ENCODE results near the gene C1S.

C1S gene

GRCh38 chr12:7107636-7108002 lies 47.1 kb downstream of the C1S start:
- H3K27ac Mint-ChIP-seq, result peak overlapping the region; percentile 95
- H3K27me3 Mint-ChIP-seq, result no peaks in the 10 kb centered on the region
- peaks cover 12% of the 10 kb centered on the region for H3K9me3 Mint-ChIP-seq
- peaks cover 50% of the 10 kb centered on the region for H3K36me3 Mint-ChIP-seq
- peaks cover 73% of the 10 kb centered on the region for H3K4me1 Mint-ChIP-seq
- CTCF ChIA-PET, result interaction anchor here (0.7 to 3.0 kb wide), 15 partner anchors 14 to 235 kb away, joined by 3 to 22 read pairs (median 6); partner anchors contain the start of genes C12orf57, C1R, CLSTN3 and LPCAT3
- peak overlapping the region; percentile 97 for H3K4me3 Mint-ChIP-seq
- no peak for DNase-seq

GRCh38 chr12:7108003-7108795 lies 47.7 kb downstream of the C1S start:
- Mint-ChIP-seq H3K9me3 (peaks cover 12% of the 10 kb centered on the region), H3K27me3 (no peaks in the 10 kb centered on the region), H3K27ac (peak overlapping the region; percentile 95), H3K4me3 (peak overlapping the region; percentile 97), H3K4me1 (peaks cover 72% of the 10 kb centered on the region), H3K36me3 (peaks cover 47% of the 10 kb centered on the region)
- CTCF ChIA-PET, result interaction anchor here (0.7 to 3.0 kb wide), 19 partner anchors 14 to 236 kb away, joined by 3 to 22 read pairs (median 5); partner anchors contain the start of genes C12orf57, C1R, CLSTN3 and LPCAT3
- DNase-seq, result peak; percentile 90

GRCh38 chr12:7108796-7109571 lies 48.5 kb downstream of the C1S start, which contains the start of gene C1RL:
TSS of gene C1RL (minus strand) at chr12:7109214. CDS start at chr12:7109180, 34 bp downstream.
- Mint-ChIP-seq H3K4me1 (peaks cover 68% of the 10 kb centered on the region), H3K27ac (peak within 1 kb of the TSS; percentile 95), H3K36me3 (peaks cover 43% of the 10 kb centered on the region), H3K4me3 (peak within 1 kb of the TSS; percentile 97), H3K27me3 (no peaks in the 10 kb centered on the region), H3K9me3 (peaks cover 12% of the 10 kb centered on the region)
- CTCF ChIA-PET, result interaction anchor here (0.7 to 3.0 kb wide), 22 partner anchors 9 to 240 kb away, joined by 3 to 22 read pairs (median 5); partner anchors contain the start of genes C12orf57, C1R, LPCAT3 and RNU7-1
- DNase-seq, result peak; percentile 87

GRCh38 chr12:7109572-7109920 lies 49.0 kb downstream of the C1S start:
- peaks cover 12% of the 10 kb centered on the region for H3K9me3 Mint-ChIP-seq
- no peak for DNase-seq
- H3K4me3 Mint-ChIP-seq, result peak overlapping the region; percentile 97
- H3K36me3 Mint-ChIP-seq, result peaks cover 43% of the 10 kb centered on the region
- no peaks in the 10 kb centered on the region for H3K27me3 Mint-ChIP-seq
- peaks cover 68% of the 10 kb centered on the region for H3K4me1 Mint-ChIP-seq
- peak overlapping the region; percentile 86 for H3K27ac Mint-ChIP-seq
- CTCF ChIA-PET, result interaction anchor here (0.7 to 3.0 kb wide), 18 partner anchors 8 to 240 kb away, joined by 3 to 15 read pairs (median 5); partner anchors contain the start of genes C12orf57, C1R, LPCAT3 and RNU7-1

- H3K27ac Mint-ChIP-seq, result no peak overlapping the region
- DNase-seq, result no peak
- H3K27me3 Mint-ChIP-seq, result no peaks in the 10 kb centered on the region
- H3K9me3 Mint-ChIP-seq, result peaks cover 10% of the 10 kb centered on the region
- H3K4me3 Mint-ChIP-seq, result no peak overlapping the region
- peaks cover 40% of the 10 kb centered on the region for H3K36me3 Mint-ChIP-seq
- H3K4me1 Mint-ChIP-seq, result peaks cover 62% of the 10 kb centered on the region
- CTCF ChIA-PET, result interaction anchor here (0.9 to 4.1 kb wide), 9 partner anchors 9 to 241 kb away, joined by 3 to 51 read pairs (median 4); partner anchors contain the start of genes C12orf57, LPCAT3 and RNU7-1
Observed at GRCh38 chr12:7110661-7111060, 50.1 kb downstream of the C1S start.

- peaks cover 48% of the 10 kb centered on the region for H3K4me1 Mint-ChIP-seq
- peaks cover 27% of the 10 kb centered on the region for H3K36me3 Mint-ChIP-seq
- DNase-seq, result no peak
- no peaks in the 10 kb centered on the region for H3K9me3 Mint-ChIP-seq
- H3K4me3 Mint-ChIP-seq, result no peak overlapping the region
- H3K27me3 Mint-ChIP-seq, result no peaks in the 10 kb centered on the region
- no peak overlapping the region for H3K27ac Mint-ChIP-seq
- CTCF ChIA-PET, result interaction anchor here (0.9 to 4.1 kb wide), 17 partner anchors 8 to 243 kb away, joined by 3 to 51 read pairs (median 6); partner anchors contain the start of genes C12orf57, PTPN6 and RNU7-1
Observed at GRCh38 chr12:7112041-7112440, 51.5 kb downstream of the C1S start.

- Mint-ChIP-seq H3K4me1 (peaks cover 39% of the 10 kb centered on the region), H3K4me3 (no peak overlapping the region), H3K36me3 (peaks cover 21% of the 10 kb centered on the region), H3K9me3 (no peaks in the 10 kb centered on the region), H3K27me3 (no peaks in the 10 kb centered on the region), H3K27ac (no peak overlapping the region)
- DNase-seq, result peak; percentile 59
- CTCF ChIA-PET, result interaction anchor here (0.6 to 4.1 kb wide), 29 partner anchors 8 to 260 kb away, joined by 3 to 51 read pairs (median 5); partner anchors contain the start of genes C12orf57, PTPN6, RNU7-1 and SPSB2
Observed at GRCh38 chr12:7113389-7113871, 52.9 kb downstream of the C1S start.

GRCh38 chr12:7114008-7114407 lies 53.5 kb downstream of the C1S start:
- CTCF ChIA-PET, result interaction anchor here (0.7 to 4.1 kb wide), 12 partner anchors 9 to 261 kb away, joined by 3 to 51 read pairs (median 8); partner anchors contain the start of genes C12orf57, RNU7-1 and SPSB2
- no peaks in the 10 kb centered on the region for H3K27me3 Mint-ChIP-seq
- peaks cover 18% of the 10 kb centered on the region for H3K36me3 Mint-ChIP-seq

GRCh38 chr12:7114851-7115250 lies 54.3 kb downstream of the C1S start:
- DNase-seq, result no peak
- Mint-ChIP-seq H3K27ac (no peak overlapping the region), H3K4me1 (peaks cover 30% of the 10 kb centered on the region), H3K4me3 (no peak overlapping the region), H3K36me3 (peaks cover 18% of the 10 kb centered on the region), H3K27me3 (no peaks in the 10 kb centered on the region), H3K9me3 (no peaks in the 10 kb centered on the region)
- CTCF ChIA-PET, result interaction anchor here (1.9 to 2.0 kb wide), 2 partner anchors 11 to 242 kb away, joined by 5 to 9 read pairs; partner anchors contain the start of gene SPSB2

More at GRCh38 chr12:7114008-7114407, 53.5 kb downstream of the C1S start:
- DNase-seq, result no peak
- Mint-ChIP-seq H3K4me3 (no peak overlapping the region), H3K27ac (no peak overlapping the region), H3K4me1 (peaks cover 37% of the 10 kb centered on the region), H3K9me3 (no peaks in the 10 kb centered on the region)

GRCh38 chr12:7116196-7116595 lies 55.7 kb downstream of the C1S start:
- DNase-seq, result no peak
- Mint-ChIP-seq H3K27me3 (no peaks in the 10 kb centered on the region), H3K27ac (no peak overlapping the region), H3K4me1 (peaks cover 16% of the 10 kb centered on the region), H3K36me3 (peaks cover 18% of the 10 kb centered on the region), H3K4me3 (no peak overlapping the region), H3K9me3 (no peaks in the 10 kb centered on the region)
- CTCF ChIA-PET, result no interaction called here

- DNase-seq, result no peak
- Mint-ChIP-seq H3K27ac (no peak overlapping the region), H3K9me3 (no peaks in the 10 kb centered on the region), H3K36me3 (peaks cover 18% of the 10 kb centered on the region), H3K4me1 (peaks cover 11% of the 10 kb centered on the region), H3K4me3 (no peak overlapping the region), H3K27me3 (no peaks in the 10 kb centered on the region)
- CTCF ChIA-PET, result no interaction called here
Observed at GRCh38 chr12:7116916-7117315, 56.4 kb downstream of the C1S start.

GRCh38 chr12:7117670-7118069 lies 57.2 kb downstream of the C1S start:
- H3K9me3 Mint-ChIP-seq, result no peaks in the 10 kb centered on the region
- H3K27ac Mint-ChIP-seq, result no peak overlapping the region
- DNase-seq, result no peak
- peaks cover 18% of the 10 kb centered on the region for H3K36me3 Mint-ChIP-seq
- CTCF ChIA-PET, result interaction anchor here (1.2 kb wide), 1 partner anchor 8 kb away, joined by 5 read pairs; the partner anchor contains the start of gene C1RL
- peaks cover 8% of the 10 kb centered on the region for H3K4me1 Mint-ChIP-seq
- no peaks in the 10 kb centered on the region for H3K27me3 Mint-ChIP-seq
- H3K4me3 Mint-ChIP-seq, result no peak overlapping the region

GRCh38 chr12:7118881-7119280 lies 58.4 kb downstream of the C1S start:
- Mint-ChIP-seq H3K9me3 (no peaks in the 10 kb centered on the region), H3K36me3 (peaks cover 14% of the 10 kb centered on the region), H3K27ac (no peak overlapping the region), H3K4me1 (no peaks in the 10 kb centered on the region), H3K4me3 (no peak overlapping the region), H3K27me3 (no peaks in the 10 kb centered on the region)
- CTCF ChIA-PET, result no interaction called here
- DNase-seq, result no peak

Measured in activated naive CD4-positive, alpha-beta T cell treated with anti-CD3 and anti-CD28 coated beads, Interleukin-2, amount 10 ng/mL, durations not matched to agents 7 days and 5 days (primary cell).